HG03108 (cell line): ENCODE results near the gene IL6R.
"Not testable (repeated sequence)": the region's sequence is repeated elsewhere in the genome, so short reads cannot be mapped to it uniquely, and the experiment has no call there.

Source experiments
- ATAC-seq: cut with Tn5 transposase; IDR thresholded peaks from one replicate; pipeline ENCODE4 v1.9.1; 2021; ENCODE audit warnings: moderate library complexity; ENCODE audit not compliant: unreplicated experiment

Gene IL6R

DNA sequence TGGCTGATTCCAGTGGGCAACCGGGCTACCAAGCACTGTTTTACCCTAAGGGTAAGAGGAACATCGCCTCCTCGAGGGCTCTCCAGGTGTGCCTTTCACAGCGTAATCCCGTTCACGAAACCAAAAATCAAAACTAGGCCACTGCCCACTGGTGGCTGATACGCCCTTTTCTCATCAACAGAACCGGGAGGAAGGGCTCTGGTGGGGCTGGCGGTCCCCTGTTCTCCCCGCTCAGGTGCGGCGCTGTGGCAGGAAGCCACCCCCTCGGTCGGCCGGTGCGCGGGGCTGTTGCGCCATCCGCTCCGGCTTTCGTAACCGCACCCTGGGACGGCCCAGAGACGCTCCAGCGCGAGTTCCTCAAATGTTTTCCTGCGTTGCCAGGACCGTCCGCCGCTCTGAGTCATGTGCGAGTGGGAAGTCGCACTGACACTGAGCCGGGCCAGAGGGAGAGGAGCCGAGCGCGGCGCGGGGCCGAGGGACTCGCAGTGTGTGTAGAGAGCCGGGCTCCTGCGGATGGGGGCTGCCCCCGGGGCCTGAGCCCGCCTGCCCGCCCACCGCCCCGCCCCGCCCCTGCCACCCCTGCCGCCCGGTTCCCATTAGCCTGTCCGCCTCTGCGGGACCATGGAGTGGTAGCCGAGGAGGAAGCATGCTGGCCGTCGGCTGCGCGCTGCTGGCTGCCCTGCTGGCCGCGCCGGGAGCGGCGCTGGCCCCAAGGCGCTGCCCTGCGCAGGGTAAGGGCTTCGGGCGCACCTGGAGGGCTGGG lies at the start of gene IL6R:
Gene IL6R (plus strand): TSS at position 360 of the 763 bp plus-strand sequence. CDS start 287 bp downstream, at position 647.
- ATAC-seq: peak; percentile 36

DNA sequence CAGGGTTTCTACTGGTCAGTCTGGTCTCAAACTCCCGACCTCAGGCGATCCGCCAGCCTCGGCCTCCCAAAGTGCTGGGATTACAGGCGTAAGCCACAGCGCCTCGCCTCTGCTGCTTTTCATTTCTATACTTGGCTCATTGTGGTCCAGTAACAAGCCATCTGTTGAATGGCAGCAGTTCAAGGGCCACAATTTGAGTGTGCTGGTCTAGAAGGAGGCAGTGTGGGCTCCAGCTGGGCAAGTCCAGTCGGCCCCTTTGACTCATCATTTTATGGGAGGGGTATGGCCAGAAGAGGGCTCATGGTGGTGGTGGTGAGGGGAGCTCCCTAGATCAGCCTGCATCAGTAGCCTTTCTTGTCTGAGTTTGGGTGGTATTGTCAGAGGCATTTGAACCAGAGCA lies 46.6 kb upstream of the IL6R start:
- no peak for ATAC-seq

GRCh38 chr1:154360288-154360687 lies 44.9 kb upstream of the IL6R start:
- no peak for ATAC-seq

DNA sequence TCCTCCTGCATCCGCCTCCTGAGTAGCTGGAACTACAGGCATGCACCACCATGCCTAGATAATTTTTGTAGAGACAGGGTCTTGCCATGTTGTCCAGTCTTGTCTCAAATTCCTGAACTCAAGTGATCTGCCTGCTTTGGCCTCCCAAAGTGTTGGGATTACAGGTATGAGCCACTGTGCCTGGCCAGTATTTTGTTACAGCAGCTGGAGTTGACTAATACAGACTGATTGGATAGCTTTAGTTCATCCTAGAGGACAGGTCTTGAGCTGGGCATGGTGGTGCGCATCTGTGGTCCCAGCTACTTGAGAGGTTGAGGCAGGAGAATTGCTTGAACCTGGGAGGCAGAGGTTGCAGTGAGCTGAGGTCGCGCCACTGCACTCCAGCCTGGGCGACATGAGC lies 44.3 kb upstream of the IL6R start:
- not testable (repeated sequence) for ATAC-seq

GRCh38 chr1:154361357-154361756 lies 43.8 kb upstream of the IL6R start:
- ATAC-seq: no peak

GRCh38 chr1:154371436-154371835 lies 33.7 kb upstream of the IL6R start:
- ATAC-seq: no peak

- not testable (repeated sequence) for ATAC-seq
Measured at GRCh38 chr1:154373777-154374357, 31.3 kb upstream of the IL6R start.

GRCh38 chr1:154379301-154379700 lies 25.8 kb upstream of the IL6R start:
- no peak for ATAC-seq

GRCh38 chr1:154384650-154385489 lies 20.3 kb upstream of the IL6R start:
- ATAC-seq: no peak

DNA sequence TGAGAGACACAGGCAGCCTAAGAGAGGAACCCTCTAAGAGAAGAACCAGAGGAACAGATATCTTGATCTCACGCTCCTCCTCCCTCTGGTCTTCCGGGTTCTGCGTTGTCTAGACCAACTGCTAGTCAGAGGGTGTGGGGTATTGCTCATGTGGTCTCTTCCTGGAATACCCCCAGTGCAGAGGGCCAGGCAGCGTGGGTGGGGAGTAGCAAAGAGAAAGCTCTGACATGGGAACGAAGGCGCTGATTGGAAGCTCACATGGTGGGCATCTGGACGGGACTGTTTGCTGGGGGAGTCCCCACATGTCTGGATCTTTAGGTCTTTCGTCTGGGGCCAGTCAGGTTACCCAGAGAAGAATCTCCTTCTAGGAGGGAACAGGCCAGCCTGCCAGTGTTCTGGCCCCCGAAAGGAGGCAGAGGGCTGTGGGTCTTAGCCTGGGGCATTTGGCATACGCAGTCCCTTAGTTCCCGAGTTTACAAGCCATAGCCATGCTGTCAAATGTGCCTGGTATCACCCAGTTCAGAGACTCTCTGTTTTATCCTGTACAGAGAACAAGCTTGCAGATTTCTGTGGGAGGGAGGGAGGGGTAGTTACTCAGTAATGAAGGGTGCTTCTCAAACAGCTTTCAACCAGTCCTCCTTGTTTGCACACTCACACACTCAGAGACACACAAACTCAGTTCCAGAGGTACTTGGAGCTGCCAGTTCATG lies 18.3 kb upstream of the IL6R start:
- ATAC-seq: no peak

- no peak for ATAC-seq
Measured at GRCh38 chr1:154391086-154391770, 13.9 kb upstream of the IL6R start.

DNA sequence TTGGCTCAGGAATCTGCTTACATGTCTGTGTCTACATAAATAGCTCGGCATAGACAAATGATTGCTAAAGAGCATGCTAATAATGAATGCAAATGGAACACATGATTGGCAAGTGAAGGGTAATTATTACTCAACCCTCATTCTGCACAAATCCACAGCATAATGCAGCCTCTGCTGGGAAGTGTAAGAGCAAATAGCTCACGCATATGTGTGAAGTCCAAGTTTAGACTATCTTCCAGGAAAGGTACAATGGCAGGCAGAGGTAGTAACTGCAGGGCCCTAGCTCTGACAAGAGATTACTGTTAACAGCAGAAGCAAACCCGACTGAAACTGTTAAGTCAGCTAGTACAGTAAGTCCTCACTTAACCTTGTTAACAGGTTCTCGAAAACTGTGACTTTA lies 7.0 kb upstream of the IL6R start:
- no peak for ATAC-seq

- ATAC-seq: no peak
Measured at GRCh38 chr1:154398678-154399077, 6.5 kb upstream of the IL6R start.

GRCh38 chr1:154400381-154400801 lies 4.8 kb upstream of the IL6R start:
- ATAC-seq: no peak

GRCh38 chr1:154402409-154402921 lies 2.7 kb upstream of the IL6R start:
- ATAC-seq: no peak

DNA sequence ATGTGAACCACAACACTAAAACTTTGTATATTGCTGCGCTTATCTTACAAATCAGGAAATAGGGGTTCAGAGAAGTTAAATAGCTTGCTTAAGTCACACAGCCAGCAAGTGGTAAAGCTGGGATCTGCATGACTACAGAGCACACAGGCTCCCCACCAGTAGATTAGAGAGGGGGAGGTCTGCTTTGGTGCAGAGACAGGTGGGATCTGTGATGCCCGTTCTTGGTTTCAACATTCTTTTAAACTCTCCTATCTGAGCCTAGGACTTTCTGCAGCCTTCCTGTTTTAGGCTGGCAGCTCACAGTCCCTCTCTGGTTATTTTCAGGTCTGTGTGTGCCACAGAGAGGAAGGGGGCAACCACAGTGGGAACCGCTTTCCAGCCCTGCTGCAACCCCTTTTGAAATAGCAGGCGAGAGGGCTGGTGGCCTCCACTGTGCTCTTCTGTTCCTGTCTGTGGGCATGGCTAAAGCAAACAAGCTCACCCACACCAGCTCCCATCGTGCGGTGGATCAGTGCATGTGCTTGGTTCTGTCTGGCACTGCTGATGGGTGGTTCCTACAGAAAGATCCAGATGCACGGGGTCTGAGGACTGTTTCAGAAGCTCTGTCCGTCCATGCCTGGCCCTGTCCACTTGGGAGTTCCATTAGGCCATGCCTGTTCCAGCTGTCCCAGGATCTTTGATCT lies 1.7 kb upstream of the IL6R start:
- no peak for ATAC-seq

- no peak for ATAC-seq
Measured at GRCh38 chr1:154403983-154404382, 1.2 kb upstream of the IL6R start.

DNA sequence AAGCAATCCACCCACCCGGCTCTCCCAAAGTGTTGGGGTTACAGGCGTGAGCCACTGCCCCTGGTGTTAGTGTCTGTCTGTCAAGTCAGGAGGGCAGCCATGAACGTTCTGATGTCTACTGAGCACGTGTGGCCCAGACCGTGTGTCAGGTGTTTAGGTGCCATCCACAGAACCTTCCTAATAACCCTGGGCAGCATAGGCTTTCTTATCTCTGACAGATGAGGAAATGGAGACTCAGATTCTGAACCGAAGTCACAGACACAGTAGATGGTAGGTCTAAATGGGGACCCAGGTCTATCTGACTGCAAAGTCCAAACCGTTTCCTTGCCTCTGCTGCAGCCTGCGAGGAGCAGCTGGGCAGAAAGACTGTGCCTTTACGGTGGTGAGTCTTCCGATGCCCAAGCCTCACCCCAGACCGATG lies 622 bp upstream of the IL6R start:
- ATAC-seq: peak; percentile 4

DNA sequence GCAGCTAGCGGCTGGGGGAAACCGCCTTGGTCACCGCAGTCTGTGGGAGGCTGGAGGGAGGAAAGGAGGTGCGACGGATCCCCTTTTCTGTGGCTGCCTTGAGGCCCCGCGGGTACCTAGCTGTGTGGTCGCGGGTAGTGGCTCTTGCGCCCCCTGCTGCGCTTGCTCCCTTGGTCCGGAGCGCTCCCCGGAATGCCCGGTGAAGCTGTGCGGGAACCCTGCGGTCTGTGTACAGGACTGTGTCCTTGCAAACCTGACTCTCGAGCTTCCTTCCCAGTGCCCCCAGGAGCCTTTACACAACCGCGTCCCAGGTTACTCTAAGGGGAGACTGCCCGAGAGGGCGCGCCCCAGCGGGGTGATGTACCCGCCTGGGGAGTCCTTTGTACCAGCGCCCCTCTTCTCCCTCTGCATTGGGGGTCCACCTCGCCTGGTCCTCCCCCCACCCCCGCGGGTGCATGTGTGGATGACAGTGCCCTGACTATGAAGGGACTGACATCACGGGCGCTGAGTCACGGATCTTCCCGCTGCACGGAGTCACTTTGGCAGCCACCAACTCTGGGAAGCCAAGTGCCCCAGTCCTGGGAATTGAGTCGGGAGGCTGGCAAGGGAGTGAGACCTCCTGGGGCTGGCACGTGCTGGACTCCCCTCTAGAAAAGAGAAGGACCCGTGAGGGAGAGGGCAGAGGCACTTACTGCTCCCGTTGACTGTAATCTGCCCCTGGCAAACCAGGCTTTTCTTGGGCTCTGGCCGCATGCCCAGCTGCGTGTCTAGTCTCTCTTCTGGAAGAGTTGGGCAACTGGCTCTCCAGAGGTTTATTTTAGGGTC lies 816 bp downstream of the IL6R start:
- peak; percentile 5 for ATAC-seq
